GM19468 (cell line): ENCODE data around the gene SH3BP5.

Experiments
- ATAC-seq: cut with Tn5 transposase; IDR thresholded peaks from one replicate; pipeline ENCODE4 v1.9.1; 2021; ENCODE audit warnings: mild to moderate bottlenecking, moderate library complexity, moderate number of reproducible peaks; ENCODE audit not compliant: unreplicated experiment; ENCODE audit errors: extremely low read depth

Gene SH3BP5

DNA sequence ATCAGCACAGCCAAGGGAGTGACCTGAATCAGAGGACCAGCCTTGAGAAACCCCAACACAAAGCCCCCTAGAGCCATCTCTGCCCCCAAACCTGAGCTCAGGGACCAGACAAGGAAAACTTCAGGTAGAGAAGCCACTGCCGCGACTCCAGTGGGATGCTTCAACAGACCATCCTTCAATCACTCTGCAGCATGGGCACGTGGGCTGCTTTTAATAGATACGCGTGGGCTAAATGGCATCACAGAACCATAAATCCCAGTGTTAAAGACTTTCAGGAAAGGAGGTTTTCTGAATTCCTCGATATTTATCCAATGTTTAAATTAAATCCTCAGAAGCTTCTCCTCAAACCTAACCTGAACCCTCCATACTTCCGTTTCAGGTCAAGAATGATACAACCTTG lies 30.6 kb downstream of the SH3BP5 start:
- no peak for ATAC-seq

DNA sequence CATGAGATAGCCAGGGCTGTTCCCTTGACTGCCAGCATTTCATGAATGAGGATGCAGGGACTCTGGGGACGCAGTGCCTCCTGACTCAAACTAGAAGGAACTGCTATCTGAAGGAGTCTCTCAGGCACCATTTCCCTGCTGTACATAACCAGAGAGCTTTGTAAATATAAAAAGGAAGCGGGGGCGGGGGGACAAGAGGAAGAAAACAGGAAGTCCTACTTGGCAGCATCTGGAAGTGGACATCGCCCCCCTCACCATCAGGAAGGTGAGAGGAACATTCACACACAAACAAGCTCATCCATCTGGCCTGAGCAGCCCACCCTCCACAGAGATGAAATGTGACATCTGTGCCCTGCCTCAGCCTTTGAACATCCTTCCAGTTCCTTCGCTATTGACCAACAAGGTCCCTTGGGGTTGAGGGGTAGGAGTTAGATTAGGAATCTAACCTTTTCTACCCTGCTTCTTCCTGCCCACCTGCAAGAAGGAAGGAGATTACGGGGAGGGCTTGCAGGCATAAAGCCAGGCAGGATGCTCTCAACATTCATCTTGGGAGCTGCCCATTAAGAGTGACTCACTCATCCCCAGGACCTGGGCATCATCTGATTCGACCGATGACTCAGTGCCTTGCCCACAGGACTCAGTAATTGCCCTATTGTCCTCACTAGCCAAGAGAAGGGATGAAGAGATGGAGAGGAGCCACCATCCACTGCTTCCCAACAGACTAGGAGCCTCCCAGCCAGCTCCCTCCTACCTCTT lies 31.9 kb downstream of the SH3BP5 start:
- ATAC-seq, result no peak

GRCh38 chr3:15299036-15299435 lies 33.4 kb downstream of the SH3BP5 start:
- no peak for ATAC-seq

- ATAC-seq, result no peak
These were observed 33.9 kb downstream of the SH3BP5 start for GRCh38 chr3:15298504-15298903.

- ATAC-seq, result no peak
These were observed 34.6 kb downstream of the SH3BP5 start for GRCh38 chr3:15297608-15298350.

DNA sequence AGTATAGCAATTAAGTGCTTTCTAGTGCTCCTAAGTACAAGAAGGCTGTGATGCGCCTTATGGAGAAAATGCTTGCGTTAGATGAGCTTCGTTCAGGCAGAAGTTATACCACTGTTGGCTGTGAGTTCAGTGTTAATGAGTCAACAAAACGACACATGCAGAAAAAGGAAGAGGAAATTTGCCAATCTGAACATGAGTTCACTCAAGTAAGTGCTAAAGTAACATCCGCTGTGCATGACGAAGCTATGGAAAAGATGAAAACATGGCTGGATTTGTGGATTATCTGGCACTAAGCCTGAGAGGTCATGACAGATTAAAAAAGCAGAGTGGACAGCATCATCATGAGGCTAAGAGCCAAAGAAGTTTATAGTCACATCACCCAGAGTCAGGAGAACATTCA lies 36.9 kb downstream of the SH3BP5 start:
- no peak for ATAC-seq

- no peak for ATAC-seq
These were observed 37.5 kb downstream of the SH3BP5 start for GRCh38 chr3:15294929-15295328.

- no peak for ATAC-seq
These were observed 39.4 kb downstream of the SH3BP5 start for GRCh38 chr3:15292765-15293522.

GRCh38 chr3:15291589-15292541 lies 40.5 kb downstream of the SH3BP5 start:
- peak; percentile 83 for ATAC-seq

DNA sequence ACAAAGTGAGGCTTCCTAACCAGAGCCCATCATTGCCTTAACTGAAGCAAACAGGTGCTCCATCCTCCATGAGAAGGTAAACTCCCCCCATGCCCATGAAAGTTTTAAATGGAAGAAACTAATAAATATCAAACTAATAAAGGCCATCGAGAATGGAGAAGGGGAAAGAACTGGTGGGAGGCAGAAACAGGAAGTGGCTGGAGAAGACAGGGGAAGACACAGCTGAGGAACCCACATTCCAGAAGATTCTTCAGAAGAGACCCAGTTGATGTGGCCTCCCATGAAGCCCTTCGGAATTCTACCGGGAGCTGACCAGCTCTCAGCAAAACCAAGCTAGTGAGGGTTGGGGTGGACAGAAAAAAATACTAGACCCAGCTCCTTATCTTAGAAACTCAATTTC lies 41.6 kb downstream of the SH3BP5 start:
- ATAC-seq, result no peak

- no peak for ATAC-seq
These were observed 42.7 kb downstream of the SH3BP5 start for GRCh38 chr3:15289661-15290060.

GRCh38 chr3:15288331-15289035 lies 43.9 kb downstream of the SH3BP5 start:
- no peak for ATAC-seq

- no peak for ATAC-seq
These were observed 44.6 kb downstream of the SH3BP5 start for GRCh38 chr3:15287565-15288330.

GRCh38 chr3:15286022-15286421 lies 46.4 kb downstream of the SH3BP5 start:
- ATAC-seq, result no peak

GRCh38 chr3:15284121-15284889 lies 48.1 kb downstream of the SH3BP5 start:
- no peak for ATAC-seq

DNA sequence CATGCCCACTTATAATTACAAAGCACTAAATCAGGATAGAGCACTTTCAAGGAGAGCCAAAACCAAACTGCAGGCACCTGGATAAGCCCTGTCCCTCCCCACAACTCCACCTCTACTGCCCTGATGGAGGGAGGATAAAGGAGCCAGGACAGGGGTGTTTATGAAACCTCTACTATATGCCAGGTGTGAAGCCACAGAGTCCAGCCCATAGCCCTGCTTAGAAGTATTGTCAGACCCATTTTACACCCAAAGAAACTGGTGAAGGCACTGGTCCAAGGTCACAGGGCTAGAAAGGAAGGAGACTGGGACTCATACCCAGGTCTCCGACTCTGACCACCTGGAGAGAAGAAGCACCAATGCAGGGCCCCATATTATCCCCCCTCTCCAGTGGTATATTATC lies 48.7 kb downstream of the SH3BP5 start:
- ATAC-seq, result no peak

- no peak for ATAC-seq
These were observed 50.6 kb downstream of the SH3BP5 start for GRCh38 chr3:15281817-15282216.
